ENCODE results near the gene APOC4.
A peak's percentile ranks its signal among the peaks of the same experiment; 100 is the strongest.

GRCh38 chr19:44903602-44904425 is 38.2 kb upstream of the APOC4 start:
- TF ChIP-seq CTCF (IDR thresholded peaks at IDR 0.05; ENCODE audit: low read depth, low read length, poor library complexity, severe bottlenecking) (peak; percentile 98), EZH2phosphoT487 (IDR thresholded peaks at IDR 0.05; ENCODE audit: borderline replicate concordance, low read length) (no peak)
